IPS-18a (cell line): ENCODE measurements around the gene TPD52L2.
"Not testable (repeated sequence)": the region's sequence is repeated elsewhere in the genome, so short reads cannot be mapped to it uniquely, and the experiment has no call there.

Experiments
- H3K27ac ChIP-seq: one replicate; pipeline ENCODE4 v1.5.1; 2013; ENCODE audit warnings: low read length
- H3K27me3 ChIP-seq: one replicate; pipeline ENCODE4 v1.6.1; 2013; ENCODE audit warnings: mild to moderate bottlenecking, low read length; ENCODE audit not compliant: control insufficient read depth, insufficient read depth
- H3K36me3 ChIP-seq: one replicate; pipeline ENCODE4 v1.6.1; 2013; ENCODE audit warnings: low read depth, low read length; ENCODE audit not compliant: control insufficient read depth
- H3K4me1 ChIP-seq: one replicate; pipeline ENCODE4 v1.6.1; 2013; ENCODE audit warnings: low read depth, low read length; ENCODE audit not compliant: control insufficient read depth
- H3K4me3 ChIP-seq: one replicate; pipeline ENCODE4 v1.5.1; 2013; ENCODE audit warnings: low read length
- H3K9ac ChIP-seq: one replicate; pipeline ENCODE4 v1.6.1; 2013; ENCODE audit warnings: mild to moderate bottlenecking, low read length, moderate library complexity
- H3K9me3 ChIP-seq: one replicate; pipeline ENCODE4 v1.6.1; 2013; ENCODE audit warnings: low read depth, low read length; ENCODE audit not compliant: control insufficient read depth

Gene TPD52L2

GRCh38 chr20:63861365-63861934 is 3.6 kb upstream of the TPD52L2 start, which contains the start of gene ABHD16B:
Gene ABHD16B, plus strand, starts transcription at chr20:63861498. Its CDS starts 43 bp downstream, at chr20:63861541.
- Histone ChIP-seq H3K9ac (no peak within 1 kb of the TSS), H3K27me3 (no peaks in the 10 kb centered on the region), H3K9me3 (no peaks in the 10 kb centered on the region), H3K36me3 (no peaks in the 10 kb centered on the region), H3K4me3 (no peak within 1 kb of the TSS), H3K27ac (no peak within 1 kb of the TSS), H3K4me1 (peaks cover 11% of the 10 kb centered on the region)

GRCh38 chr20:63861981-63862901 is 2.8 kb upstream of the TPD52L2 start:
- peaks cover 11% of the 10 kb centered on the region for H3K4me1 ChIP-seq
- no peaks in the 10 kb centered on the region for H3K36me3 ChIP-seq
- H3K27me3 ChIP-seq: no peaks in the 10 kb centered on the region
- no peaks in the 10 kb centered on the region for H3K9me3 ChIP-seq
- H3K4me3 ChIP-seq: no peak overlapping the region
- no peak overlapping the region for H3K9ac ChIP-seq
- H3K27ac ChIP-seq: no peak overlapping the region

DNA sequence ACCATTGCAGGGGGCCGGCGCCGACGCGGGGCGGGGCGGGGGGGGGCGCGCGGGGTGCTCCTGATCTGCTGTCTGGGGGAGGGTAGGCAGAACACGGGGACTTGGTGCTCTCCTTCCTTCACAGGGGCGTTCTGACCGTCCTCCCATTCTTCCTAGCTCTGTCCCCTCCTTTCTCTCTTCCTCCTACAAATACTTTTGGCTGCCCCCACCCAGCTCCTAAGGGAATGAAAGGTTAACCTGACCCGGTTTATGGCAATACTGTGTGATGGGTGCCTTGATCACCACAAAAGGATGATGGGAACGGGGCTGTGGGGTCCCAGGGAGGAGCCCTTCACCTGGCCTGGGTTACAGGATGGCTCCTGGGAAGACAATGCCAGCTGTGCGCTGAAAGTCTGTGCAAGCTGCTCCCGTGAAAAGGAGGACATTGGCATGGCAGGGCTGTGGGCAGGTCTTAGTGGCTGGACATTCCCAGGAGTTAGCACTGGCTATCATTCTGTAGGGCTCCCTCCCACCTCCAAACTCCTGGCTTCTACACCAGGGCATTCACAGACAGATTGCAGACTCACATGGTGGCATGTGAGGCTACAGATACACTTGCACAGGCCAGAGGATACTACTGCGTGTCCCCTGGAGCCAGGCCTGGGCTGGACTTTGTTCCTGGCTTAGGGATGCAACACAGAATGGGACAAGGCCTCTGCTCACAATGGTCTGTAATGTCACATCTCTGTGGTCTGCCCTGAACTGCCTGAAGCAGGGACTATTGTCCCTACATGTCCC is 1.9 kb upstream of the TPD52L2 start:
- Histone ChIP-seq H3K27me3 (no peaks in the 10 kb centered on the region), H3K4me3 (peak overlapping the region; percentile 83), H3K9ac (peak overlapping the region; percentile 89), H3K36me3 (no peaks in the 10 kb centered on the region), H3K27ac (no peak overlapping the region), H3K4me1 (peaks cover 10% of the 10 kb centered on the region), H3K9me3 (no peaks in the 10 kb centered on the region)

- no peaks in the 10 kb centered on the region for H3K9me3 ChIP-seq
- H3K36me3 ChIP-seq: peaks cover 1% of the 10 kb centered on the region
- H3K27ac ChIP-seq: peak overlapping the region; percentile 55
- H3K4me1 ChIP-seq: peaks cover 3% of the 10 kb centered on the region
- H3K9ac ChIP-seq: peak overlapping the region; percentile 89
- H3K27me3 ChIP-seq: no peaks in the 10 kb centered on the region
- H3K4me3 ChIP-seq: peak overlapping the region; percentile 83
These were observed 1.1 kb upstream of the TPD52L2 start for GRCh38 chr20:63863798-63864544.

- Histone ChIP-seq H3K4me3 (peak overlapping the region; percentile 83), H3K9me3 (no peaks in the 10 kb centered on the region), H3K4me1 (no peaks in the 10 kb centered on the region), H3K27me3 (no peaks in the 10 kb centered on the region), H3K36me3 (peaks cover 7% of the 10 kb centered on the region), H3K27ac (peak overlapping the region; percentile 55), H3K9ac (peak overlapping the region; percentile 89)
These were observed 509 bp upstream of the TPD52L2 start for GRCh38 chr20:63864545-63864977.

GRCh38 chr20:63867042-63867441 is 2.0 kb downstream of the TPD52L2 start:
- not testable (repeated sequence) for H3K4me3 ChIP-seq, H3K9ac ChIP-seq, H3K9me3 ChIP-seq, H3K27me3 ChIP-seq, H3K4me1 ChIP-seq, H3K27ac ChIP-seq
- H3K36me3 ChIP-seq: peaks cover 21% of the 10 kb centered on the region

GRCh38 chr20:63868264-63868663 is 3.2 kb downstream of the TPD52L2 start:
- no peak overlapping the region for H3K4me3 ChIP-seq
- no peaks in the 10 kb centered on the region for H3K4me1 ChIP-seq
- no peak overlapping the region for H3K27ac ChIP-seq
- H3K9ac ChIP-seq: no peak overlapping the region
- H3K36me3 ChIP-seq: peaks cover 25% of the 10 kb centered on the region
- no peaks in the 10 kb centered on the region for H3K27me3 ChIP-seq
- no peaks in the 10 kb centered on the region for H3K9me3 ChIP-seq

- no peaks in the 10 kb centered on the region for H3K27me3 ChIP-seq
- H3K4me3 ChIP-seq: no peak overlapping the region
- H3K9ac ChIP-seq: no peak overlapping the region
- H3K27ac ChIP-seq: no peak overlapping the region
- no peaks in the 10 kb centered on the region for H3K9me3 ChIP-seq
- H3K4me1 ChIP-seq: no peaks in the 10 kb centered on the region
- peaks cover 55% of the 10 kb centered on the region for H3K36me3 ChIP-seq
These were observed 8.5 kb downstream of the TPD52L2 start for GRCh38 chr20:63873477-63873971.

DNA sequence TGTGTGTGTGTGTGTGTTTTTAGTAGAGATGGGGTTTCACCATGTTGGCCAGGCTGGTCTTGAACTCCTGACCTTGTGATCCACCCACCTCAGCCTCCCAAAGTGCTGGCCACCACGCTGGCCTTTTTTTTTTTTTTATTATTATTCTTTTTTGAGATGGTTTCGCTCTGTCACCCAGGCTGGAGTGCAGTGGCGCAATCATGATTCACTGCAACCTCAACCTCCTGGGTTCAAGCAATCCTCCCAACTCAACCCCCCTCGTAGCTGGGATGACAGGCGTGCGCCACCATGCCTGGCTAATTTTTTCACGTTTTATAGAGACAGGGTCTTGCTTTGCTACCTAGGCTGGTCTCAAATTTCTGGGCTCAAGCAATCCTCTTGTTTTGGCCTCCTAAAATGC is 9.2 kb downstream of the TPD52L2 start:
- H3K36me3 ChIP-seq: peaks cover 52% of the 10 kb centered on the region
- H3K9me3 ChIP-seq, H3K4me1 ChIP-seq, H3K27me3 ChIP-seq, H3K27ac ChIP-seq, H3K4me3 ChIP-seq, H3K9ac ChIP-seq: not testable (repeated sequence)

DNA sequence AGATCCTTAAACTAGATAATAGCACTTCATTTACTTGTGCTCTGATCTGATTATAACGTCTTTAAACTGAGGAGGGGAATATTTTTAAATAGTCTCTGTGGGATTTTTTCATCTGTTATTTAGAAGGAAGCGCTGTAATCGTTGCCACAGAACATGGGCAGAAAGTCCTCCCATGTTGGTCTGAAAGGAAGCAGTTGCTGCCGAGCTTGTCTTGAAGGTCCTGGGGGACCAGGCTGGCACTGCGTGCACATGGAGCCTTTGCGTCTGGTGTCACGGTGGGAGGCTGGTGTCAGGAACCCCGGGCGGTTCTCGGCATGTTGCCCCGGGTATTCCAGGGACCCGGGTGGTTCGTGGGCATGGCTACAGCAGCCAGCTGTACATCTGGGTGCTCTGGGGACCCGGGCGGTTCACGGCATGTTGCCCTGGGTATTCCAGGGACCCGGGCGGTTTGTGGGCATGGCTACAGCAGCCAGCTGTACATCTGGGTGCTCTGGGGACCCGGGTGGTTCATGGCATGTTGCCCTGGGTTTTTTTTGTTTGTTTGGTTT is 11.5 kb downstream of the TPD52L2 start:
- no peaks in the 10 kb centered on the region for H3K9me3 ChIP-seq
- H3K27me3 ChIP-seq: no peaks in the 10 kb centered on the region
- peaks cover 39% of the 10 kb centered on the region for H3K36me3 ChIP-seq
- H3K27ac ChIP-seq: no peak overlapping the region
- no peak overlapping the region for H3K4me3 ChIP-seq
- no peaks in the 10 kb centered on the region for H3K4me1 ChIP-seq
- H3K9ac ChIP-seq: no peak overlapping the region
